HUES48 (cell line): ENCODE results near the gene KCNK4.

Experiments used
- H3K27ac ChIP-seq: one replicate; pipeline ENCODE4 v1.7.0; 2013; ENCODE audit warnings: low read depth, low read length, inconsistent platforms
- H3K27me3 ChIP-seq: 2 replicates; pipeline ENCODE4 v1.6.1; 2013; ENCODE audit warnings: mild to moderate bottlenecking, low read length; ENCODE audit not compliant: control insufficient read depth, insufficient read depth
- H3K36me3 ChIP-seq: 2 replicates; pipeline ENCODE4 v1.6.1; 2013; ENCODE audit warnings: low read length; ENCODE audit not compliant: control insufficient read depth, insufficient read depth
- H3K4me1 ChIP-seq: 2 replicates; pipeline ENCODE4 v1.6.1; 2013; ENCODE audit warnings: mild to moderate bottlenecking, low read length; ENCODE audit not compliant: control insufficient read depth, insufficient read depth
- H3K4me3 ChIP-seq: 2 replicates; pipeline ENCODE4 v1.5.1; 2013; ENCODE audit warnings: mild to moderate bottlenecking, low read depth, low read length
- H3K9ac ChIP-seq: 2 replicates; pipeline ENCODE4 v1.6.1; 2013; ENCODE audit warnings: mild to moderate bottlenecking, low read depth, low read length, moderate library complexity
- H3K9me3 ChIP-seq: 2 replicates; pipeline ENCODE4 v1.6.1; 2013; ENCODE audit warnings: low read length; ENCODE audit not compliant: control insufficient read depth, insufficient read depth

Gene KCNK4

DNA sequence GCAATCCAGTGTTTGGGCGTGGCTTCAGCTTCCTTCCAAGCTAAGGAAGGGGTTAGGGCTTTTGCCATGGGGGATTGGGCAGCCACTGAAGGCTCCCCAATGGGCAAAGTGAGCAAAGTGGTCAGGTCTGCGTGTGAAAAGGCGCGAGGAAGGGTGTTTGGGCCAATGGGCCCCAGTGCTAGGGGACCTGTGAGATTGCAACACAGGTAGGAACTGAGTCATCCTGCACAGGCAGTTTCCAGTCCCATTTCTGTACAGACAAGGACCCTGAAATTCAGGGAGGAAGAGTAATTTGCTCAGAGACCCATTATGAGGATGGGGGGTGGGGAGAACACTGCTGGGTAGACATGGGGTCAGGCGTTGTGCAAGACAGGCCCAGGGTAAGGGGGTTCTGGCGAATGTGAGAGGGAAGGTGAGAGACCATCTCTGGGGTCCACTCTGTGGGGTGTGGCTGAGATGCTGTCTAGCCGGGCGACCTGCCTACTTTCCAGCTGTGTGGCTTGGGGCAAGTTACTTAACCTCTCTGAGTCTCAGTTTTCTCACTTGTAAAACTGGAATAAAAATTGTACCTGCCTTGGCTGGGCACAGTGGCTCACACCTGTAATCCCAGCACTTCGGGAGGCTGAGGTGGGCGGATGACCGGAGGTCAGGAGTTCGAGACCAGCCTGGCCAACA is 56.2 kb downstream of the KCNK4 start:
- no peak overlapping the region for H3K4me3 ChIP-seq
- no peaks in the 10 kb centered on the region for H3K27me3 ChIP-seq
- no peak overlapping the region for H3K9ac ChIP-seq
- H3K4me1 ChIP-seq = no peaks in the 10 kb centered on the region; the same call in 1 of the 2 replicates
- H3K36me3 ChIP-seq = no peaks in the 10 kb centered on the region
- no peaks in the 10 kb centered on the region for H3K9me3 ChIP-seq
- H3K27ac ChIP-seq = no peak overlapping the region

DNA sequence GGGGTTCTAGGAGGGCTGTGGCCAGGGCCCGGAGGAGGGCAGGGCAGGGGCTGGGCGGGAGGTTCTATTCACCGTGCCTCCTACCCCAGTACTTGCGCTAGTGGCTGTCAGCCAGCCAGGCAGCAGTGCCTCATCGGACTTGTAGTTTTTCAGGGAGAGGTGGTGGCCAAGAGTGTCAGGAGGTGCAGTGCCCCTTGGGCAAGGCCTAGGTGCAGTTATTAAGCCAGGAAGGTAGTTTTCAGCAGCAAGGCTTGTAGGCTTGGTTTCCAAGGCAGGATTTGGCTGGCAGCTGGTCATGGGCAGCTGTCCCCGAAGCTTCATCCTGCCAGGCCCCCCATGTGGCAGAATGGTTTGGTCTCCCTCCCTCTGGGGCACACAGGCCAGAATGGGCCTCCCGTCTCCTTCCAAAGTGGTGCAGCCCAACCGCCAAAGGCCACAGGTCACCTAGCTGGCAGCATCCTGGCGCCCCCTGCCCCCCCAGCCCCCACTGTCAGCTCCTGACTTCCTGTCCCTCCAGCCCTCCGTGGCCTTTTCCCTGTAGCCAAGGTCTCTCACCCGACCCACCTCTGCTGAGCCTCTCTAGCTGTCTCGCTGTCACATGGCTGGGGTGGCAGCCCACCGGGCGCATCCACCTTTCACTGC is 57.4 kb downstream of the KCNK4 start:
- Histone ChIP-seq H3K9ac (no peak overlapping the region), H3K4me1 (no peaks in the 10 kb centered on the region; the same call in 1 of the 2 replicates), H3K27me3 (no peaks in the 10 kb centered on the region), H3K4me3 (no peak overlapping the region), H3K9me3 (no peaks in the 10 kb centered on the region), H3K36me3 (no peaks in the 10 kb centered on the region), H3K27ac (no peak overlapping the region)

DNA sequence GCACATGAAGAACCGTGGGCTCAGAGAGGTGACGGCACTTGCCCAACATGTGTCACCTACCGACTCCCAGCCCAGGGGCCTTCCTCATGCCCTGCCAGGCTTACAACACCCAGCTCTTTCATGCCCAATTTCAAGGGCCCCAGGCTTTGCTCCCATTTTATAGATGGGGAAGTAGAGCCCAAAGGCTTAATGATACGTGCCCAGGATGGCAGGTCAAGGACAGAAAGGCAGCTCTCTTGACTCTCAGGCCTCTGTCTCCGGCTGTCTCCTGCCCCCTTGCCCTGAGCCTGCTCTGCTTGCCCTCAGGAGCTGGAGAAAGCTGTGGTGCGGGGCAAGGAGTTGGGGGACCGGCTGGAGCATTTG is 57.9 kb downstream of the KCNK4 start:
- Histone ChIP-seq H3K27ac (no peak overlapping the region), H3K9ac (no peak overlapping the region), H3K4me3 (no peak overlapping the region), H3K9me3 (no peaks in the 10 kb centered on the region), H3K36me3 (no peaks in the 10 kb centered on the region), H3K27me3 (no peaks in the 10 kb centered on the region), H3K4me1 (no peaks in the 10 kb centered on the region)

GRCh38 chr11:64349404-64349803 is 58.3 kb downstream of the KCNK4 start:
- Histone ChIP-seq H3K4me1 (no peaks in the 10 kb centered on the region), H3K27me3 (no peaks in the 10 kb centered on the region), H3K4me3 (no peak overlapping the region), H3K9me3 (no peaks in the 10 kb centered on the region), H3K9ac (no peak overlapping the region), H3K36me3 (no peaks in the 10 kb centered on the region), H3K27ac (no peak overlapping the region)
